GM21515 (cell line): Measurements from ENCODE around the gene AP2A2.

ENCODE experiments used
- ATAC-seq: cut with Tn5 transposase; IDR thresholded peaks from one replicate; pipeline ENCODE4 v1.9.1; 2021; ENCODE audit not compliant: unreplicated experiment

The AP2A2 gene

DNA sequence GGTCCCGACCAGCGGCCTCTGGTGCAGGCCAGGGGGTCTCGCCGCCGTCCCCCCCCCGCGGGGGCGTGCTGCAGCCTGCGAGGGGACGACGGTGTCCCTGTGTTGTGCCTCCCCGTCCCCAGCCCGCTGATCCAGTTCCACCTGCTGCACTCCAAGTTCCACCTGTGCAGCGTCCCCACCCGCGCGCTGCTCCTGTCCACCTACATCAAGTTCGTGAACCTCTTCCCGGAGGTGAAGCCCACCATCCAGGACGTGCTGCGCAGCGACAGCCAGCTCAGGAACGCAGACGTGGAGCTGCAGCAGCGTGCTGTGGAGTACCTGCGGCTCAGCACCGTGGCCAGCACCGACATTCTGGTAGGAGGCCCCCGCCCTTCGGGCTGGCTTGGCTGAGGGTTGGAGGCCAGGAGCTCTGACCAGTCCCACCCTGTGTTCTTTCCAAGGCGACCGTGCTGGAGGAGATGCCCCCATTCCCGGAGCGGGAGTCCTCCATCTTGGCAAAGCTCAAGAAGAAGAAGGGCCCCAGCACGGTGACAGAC, 68.0 kb downstream of the AP2A2 start:
- no peak for ATAC-seq

- ATAC-seq = no peak
Observed at GRCh38 chr11:995044-995751, 69.5 kb downstream of the AP2A2 start.

DNA sequence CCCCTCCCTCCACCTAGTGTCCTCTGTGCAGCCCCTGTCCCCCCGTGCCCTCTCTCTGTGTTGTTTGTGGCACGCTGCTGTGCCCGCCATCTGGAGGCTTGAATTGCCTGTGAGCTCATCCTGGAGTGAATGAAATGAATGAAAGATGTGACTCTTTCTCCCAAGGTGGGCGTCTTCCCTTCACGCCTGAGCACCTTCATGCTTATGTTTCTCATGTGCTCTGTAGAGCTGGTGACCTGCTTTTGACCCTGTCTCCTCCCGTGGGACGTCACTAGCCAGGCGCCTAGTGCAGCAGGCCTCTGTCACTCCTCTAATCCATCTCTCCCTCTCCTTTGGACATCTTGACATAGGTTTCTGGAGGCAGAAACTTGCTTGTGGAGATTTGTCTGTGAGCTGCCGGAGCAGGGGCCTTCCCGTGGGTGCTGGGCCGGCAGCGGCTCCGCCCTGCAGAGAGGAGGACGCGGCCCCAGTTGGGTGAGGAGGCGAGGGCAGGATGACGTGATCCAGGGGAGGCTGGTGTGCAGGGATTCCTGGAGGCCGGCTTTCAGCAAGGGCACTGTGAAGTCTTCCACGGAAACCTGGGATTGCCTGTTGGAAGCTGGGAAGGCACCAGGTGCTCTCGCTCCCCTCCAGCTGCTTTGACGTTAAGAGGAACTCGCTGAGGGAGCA, 70.2 kb downstream of the AP2A2 start:
- ATAC-seq = peak; percentile 47

GRCh38 chr11:996681-997080, 71.0 kb downstream of the AP2A2 start:
- no peak for ATAC-seq

- no peak for ATAC-seq
Observed at GRCh38 chr11:997907-998306, 72.2 kb downstream of the AP2A2 start.

- no peak for ATAC-seq
Observed at GRCh38 chr11:999009-999408, 73.3 kb downstream of the AP2A2 start.

GRCh38 chr11:1000357-1001278, 74.9 kb downstream of the AP2A2 start:
- ATAC-seq = no peak

DNA sequence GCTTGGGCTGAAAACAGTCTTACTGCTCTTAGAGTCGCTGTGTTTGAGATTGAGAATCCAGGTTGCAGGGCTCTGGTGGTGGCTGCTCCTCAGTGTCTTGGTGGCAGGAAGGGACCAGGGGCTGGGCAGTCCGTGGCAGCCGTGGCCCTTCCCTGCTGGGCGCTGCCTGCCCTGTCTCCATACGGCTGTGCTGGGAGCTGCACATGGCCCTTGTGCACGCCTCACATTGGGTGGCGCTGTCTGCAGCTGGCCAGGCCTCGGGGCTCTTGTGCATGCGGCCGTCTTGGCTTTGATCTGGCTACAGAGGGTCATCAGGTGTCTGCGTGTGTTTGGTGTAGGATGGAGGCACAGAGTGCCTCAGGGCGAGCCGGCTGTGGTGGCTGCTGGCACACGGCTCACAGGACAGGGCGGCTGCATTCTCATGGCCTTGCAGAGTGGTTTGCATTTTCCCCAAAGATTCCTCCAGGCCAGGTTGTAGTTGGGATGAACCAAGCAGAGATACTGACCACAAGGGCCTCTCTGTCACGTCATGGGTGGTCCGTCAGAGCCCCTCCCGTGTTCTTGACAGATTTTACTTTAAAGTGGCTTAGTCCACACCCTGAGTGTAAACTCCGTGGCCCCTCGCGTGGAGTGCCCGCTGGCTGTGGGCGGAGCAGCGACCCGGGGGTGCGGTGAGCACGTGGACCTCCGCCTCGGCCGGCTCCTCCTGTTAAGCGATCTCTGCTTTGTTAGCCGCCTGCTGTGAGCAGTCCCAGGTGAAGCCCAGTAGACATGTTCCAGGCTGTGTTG, 76.1 kb downstream of the AP2A2 start:
- ATAC-seq = no peak

DNA sequence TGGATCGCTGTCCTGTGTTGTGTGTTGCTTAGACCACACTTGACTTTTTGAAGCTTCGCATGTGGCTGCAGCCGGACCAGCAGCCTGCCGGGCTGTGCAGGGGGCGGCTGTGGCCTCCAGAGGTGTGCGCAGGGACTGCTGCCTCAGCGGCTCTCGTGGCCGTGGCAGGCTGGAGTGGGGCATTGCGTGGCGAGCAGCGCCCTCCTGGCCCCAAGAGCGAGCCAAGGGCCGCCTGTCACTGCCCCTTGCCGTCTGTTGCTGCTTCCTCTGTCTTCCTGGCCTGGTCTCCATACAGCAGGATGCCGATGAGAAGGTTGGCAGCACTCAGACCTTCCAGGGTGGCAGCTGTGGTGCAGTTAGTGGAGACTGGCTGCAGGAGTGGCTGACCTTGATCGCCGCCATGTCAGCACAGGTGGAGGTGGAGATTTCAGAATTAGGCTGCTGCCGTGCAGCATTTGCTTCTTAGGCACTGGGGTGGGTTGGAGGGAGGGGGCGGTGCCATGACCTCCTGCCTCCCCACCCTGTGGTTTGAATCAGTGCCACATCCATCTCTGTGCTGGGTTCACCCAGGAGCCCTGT, 76.8 kb downstream of the AP2A2 start:
- ATAC-seq = no peak

DNA sequence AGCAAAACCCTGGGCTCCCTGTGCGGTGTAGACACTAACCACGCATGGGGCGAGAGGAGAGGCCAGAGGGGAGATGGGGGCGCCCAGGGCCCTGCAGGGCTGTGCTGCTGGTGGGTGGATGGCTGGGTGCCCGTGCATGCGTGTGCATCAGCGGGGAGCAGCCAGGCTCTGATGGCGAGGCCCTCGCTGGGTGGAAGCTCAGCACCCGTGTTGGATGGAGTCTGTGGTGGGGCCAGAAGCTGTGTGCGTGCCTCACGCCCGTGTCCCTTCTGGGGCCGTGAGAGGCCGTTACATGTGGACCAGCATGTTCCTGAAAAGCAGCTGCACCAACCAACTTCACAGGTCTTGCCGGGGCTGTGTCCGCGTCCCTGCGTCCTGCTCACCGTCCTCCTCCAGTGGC, 77.5 kb downstream of the AP2A2 start:
- ATAC-seq = no peak

- no peak for ATAC-seq
Observed at GRCh38 chr11:1005928-1006327, 80.3 kb downstream of the AP2A2 start.

- ATAC-seq = no peak
Observed at GRCh38 chr11:1006762-1007161, 81.1 kb downstream of the AP2A2 start.

GRCh38 chr11:1007279-1007678, 81.6 kb downstream of the AP2A2 start:
- no peak for ATAC-seq

DNA sequence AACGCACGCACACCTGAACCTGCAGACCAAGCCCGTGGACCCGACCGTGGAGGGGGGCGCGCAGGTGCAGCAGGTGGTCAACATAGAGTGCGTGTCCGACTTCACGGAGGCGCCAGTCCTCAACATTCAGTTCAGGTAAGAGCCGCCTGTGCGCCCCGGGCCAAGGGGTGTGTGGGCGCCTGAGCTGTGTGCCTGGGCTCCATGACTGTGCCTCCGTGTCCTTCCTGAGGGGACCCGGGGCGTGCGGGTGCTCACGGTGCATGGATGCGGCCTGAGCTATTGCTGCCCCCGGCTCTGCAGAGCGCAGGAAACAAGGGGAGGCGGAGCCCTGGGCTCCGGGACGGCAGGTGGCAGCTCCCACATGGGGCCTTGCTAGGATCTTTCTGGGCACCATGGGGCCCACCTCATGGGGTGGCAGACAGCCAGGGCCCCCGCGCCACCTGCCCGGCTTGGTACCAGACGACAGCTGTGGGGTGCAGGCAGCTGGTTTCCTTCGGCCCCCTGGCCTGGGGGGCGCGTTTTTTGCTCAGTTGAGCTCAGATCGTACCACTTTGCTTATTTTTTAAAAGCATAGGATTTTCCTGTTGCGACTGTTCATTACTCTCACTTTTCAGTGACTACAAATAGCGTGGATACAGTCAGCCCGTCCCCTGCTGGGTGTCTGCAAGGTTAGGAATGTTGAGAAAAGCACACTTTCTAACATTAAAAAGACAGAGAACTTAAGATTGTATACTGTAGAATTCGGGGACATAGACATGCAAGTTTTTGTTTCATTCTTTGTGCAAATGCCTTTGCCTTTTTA, 82.5 kb downstream of the AP2A2 start:
- no peak for ATAC-seq

DNA sequence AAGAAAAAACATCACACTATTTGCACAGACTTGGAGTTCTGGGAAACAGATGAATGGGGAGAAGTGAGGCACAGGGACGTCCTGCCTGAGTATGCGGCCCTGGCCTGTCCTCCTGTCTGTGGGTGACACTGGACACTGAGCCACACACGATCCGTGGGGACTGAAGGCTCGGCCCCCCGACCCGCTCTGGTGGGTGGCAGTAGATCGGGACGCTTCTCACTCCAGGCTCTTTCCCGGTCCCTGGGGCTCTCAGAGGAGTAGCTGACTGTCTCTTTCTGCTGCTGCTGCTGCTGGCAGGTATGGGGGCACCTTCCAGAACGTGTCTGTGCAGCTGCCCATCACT, 83.1 kb downstream of the AP2A2 start:
- ATAC-seq = no peak

DNA sequence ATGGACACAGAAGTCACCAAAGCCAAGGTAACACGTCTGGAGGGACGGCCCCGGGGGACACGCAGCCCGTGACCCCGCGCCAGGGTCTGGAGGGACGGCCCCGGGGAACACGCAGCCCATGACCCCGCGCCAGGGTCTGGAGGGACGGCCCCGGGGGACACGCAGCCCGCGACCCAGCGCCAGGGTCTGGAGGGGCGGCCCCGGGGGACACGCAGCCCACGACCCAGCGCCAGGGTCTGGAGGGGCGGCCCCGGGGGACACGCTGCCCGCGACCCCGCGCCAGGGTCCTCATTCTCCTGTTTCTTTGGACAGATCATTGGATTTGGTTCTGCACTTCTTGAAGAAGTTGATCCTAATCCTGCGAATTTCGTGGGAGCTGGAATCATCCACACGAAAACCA, 83.7 kb downstream of the AP2A2 start:
- ATAC-seq = no peak

- no peak for ATAC-seq
Observed at GRCh38 chr11:1009991-1010390, 84.3 kb downstream of the AP2A2 start.

DNA sequence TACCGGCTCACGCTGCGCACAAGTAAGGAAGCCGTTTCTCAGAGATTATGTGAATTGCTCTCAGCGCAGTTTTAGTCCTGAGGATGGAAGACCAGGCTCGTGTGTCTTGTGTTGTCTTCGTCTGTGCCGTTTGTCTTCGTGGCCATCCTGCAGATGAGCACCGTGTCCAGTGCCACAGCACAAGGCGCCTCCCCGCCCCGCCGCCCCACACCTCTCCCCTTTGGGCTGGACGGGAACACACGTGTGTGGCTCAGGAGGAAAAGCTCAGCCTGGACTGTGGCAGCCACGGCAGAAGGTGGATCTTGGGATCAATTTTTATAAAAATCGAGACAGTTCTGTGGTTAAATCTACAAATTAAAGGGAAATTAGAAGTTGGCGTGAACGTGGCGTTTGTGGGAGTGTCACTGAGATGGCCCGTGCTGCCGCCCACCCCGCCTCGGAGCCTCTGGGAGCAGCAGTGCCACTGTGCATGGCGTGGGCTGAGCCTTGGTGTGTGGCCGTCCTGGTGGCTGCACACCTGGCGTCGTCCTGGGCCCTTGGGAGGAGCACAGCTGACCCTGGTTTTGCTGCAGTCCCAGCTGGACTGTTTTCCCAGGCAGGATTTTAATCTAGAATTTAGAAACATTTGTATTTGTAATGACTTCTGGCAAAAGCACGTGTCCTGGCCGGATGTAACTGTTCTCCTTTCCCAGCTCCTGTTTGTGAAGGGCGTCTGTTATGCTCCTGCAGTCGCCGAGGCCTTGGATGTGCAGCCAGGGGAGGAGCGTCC, 85.1 kb downstream of the AP2A2 start:
- ATAC-seq = no peak

GRCh38 chr11:1011320-1011698, 85.6 kb downstream of the AP2A2 start:
- no peak for ATAC-seq
